Right lung (tissue), 5 donors: ENCODE measurements around the gene SLC35G1. TPM values are rescaled to one million over a fixed set of nuclear protein-coding genes. Genes with fewer than 3 reads are reported as not detected.

Experiments used
- DNase-seq, 2 donors: peaks; one replicate each; pipeline ENCODE4 v3.0.0-alpha.2; 2013
- polyA plus RNA-seq, 5 donors: library from polyadenylated mRNA; unstranded; fragments of 120-200 nt; gene quantifications; one replicate each; pipeline versions ENCODE4 v1.2.1 to v1.2.3, GENCODE V29; 2013; ENCODE audit warnings: inconsistent platforms in 1 of 5, low replicate concordance in 1 of 5; ENCODE audit not compliant: insufficient read length in 5 of 5, insufficient read depth in 1 of 5

Gene SLC35G1
- polyA plus RNA-seq, 5 donors: 6.8 to 9.9 (median 7.2) TPM

- DNase-seq: no peak
Observed at GRCh38 chr10:93874309-93875031, 19.3 kb upstream of the SLC35G1 start.

- no peak for DNase-seq
Observed at GRCh38 chr10:93875032-93875358, 18.8 kb upstream of the SLC35G1 start.

DNA sequence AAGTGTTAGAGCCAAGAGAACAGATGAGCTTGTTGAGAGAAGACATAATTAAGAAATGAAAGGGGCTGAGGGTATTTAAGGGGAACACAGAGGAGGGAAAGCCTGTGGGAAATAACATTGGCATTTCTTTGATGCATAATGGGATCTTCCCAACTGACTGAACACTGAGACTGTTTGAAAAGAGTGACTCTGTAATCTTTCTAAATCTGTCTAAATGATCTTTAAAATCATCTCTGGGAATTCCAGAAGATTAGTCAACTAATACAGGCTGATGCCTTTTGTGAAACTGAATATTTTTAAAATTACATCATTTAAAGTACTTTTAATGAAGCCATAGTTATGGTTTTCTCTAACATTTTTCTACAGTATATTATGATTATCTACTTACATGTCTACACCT is 17.4 kb upstream of the SLC35G1 start:
- no peak for DNase-seq

GRCh38 chr10:93879273-93879672 is 14.5 kb upstream of the SLC35G1 start:
- DNase-seq: no peak

DNA sequence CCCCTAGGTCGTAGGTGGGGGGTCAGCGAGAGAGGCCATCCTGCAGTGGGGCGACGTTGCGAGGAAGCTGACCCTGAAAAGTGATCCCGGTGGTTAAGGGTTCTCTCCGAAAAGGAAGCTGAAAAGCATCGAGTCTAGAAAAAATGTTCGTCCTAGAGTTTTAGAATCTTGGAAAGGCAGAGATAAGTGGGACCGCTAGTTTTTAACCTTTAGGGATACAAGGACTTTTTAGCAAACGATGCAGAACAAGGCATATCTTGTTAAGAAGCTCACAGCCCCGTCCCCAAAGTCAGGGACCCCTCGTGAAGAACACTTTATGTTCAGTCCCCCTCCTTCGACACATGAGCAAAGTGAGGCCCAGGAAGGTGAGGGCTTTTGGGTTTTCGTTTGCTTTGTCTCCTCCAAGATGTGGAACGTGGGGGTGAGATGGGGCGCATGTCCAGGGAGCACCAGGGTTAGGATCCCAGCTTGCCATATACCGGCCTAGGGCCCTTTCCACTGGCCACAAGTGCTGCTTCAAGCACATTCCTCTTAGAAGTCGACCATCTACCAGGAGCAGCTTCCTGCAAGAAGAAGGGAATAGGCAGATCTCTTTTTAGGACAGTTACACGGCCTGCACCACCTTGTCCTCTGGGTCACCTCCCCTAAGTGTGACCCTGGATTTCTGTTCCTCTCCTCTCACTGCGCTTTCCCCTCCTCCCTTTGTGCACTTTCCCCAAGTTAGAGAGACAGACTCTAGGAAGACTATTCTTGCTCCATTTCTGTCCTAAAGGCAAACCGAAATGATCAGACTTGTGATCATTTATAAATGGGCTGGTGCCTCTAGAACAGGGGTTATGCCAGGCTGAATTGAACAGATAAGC is 969 bp downstream of the SLC35G1 start:
- DNase-seq: no peak

- no peak for DNase-seq
Observed at GRCh38 chr10:93897070-93897780, 3.4 kb downstream of the SLC35G1 start.

DNA sequence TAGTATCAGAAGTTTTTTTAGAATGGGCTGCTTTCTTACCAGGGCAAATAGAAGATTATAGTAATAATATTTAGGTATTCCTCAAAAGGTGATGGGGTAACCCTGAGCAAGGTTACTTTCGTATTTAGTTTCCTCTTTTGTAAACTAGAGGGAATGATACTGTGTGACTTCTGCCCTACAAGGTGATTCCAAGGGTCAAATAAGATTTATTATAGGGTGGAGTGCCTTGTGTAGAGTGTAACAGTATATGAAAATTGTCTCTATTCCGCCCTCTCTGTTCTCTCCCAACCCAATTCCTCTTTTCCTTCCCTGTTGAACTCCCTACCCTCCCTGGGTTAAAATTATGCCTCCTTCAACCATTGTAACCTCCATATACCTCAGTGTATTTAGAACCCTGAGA is 5.3 kb downstream of the SLC35G1 start:
- no peak for DNase-seq

DNA sequence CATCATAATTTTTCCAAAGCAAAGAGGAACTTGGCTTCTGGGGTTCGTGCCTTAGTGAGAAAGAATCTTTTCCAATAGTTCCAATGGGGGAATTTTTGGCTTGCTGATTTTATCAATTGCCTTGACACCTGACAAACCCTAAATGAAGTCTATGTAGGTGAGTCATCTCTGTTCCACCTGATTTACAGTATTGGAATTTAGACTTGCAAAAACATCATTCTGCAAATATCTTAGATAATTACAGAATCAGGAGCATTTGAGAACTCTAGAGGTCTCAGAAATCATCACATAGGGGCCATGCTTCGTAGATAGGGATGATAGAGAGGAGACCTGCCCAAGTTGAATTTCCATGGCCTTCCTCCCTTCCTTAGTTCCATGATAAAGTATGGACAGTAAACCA is 9.3 kb downstream of the SLC35G1 start:
- no peak for DNase-seq

- DNase-seq: no peak
Observed at GRCh38 chr10:93904901-93905300, 11.1 kb downstream of the SLC35G1 start.

GRCh38 chr10:93907059-93907458 is 13.3 kb downstream of the SLC35G1 start:
- no peak for DNase-seq

GRCh38 chr10:93911866-93912265 is 18.1 kb downstream of the SLC35G1 start:
- DNase-seq: no peak

DNA sequence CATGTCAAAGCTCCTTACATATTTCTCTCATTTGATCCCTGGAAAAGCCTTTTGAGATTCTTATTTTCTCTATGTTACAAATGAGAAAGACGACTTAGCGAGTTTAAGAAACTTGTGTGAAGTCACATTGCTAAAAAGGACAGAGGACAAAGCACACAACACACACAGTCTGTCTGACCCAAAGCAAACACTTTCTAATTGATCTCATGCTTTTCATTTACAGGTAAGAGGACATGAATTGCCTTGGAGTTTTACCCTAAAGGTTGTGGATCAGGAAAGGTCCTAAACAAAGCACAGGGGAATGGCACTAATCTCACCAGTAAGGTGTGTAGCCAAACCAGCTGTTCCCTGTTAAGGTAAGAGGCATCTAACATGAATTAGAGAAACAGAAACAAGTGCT is 18.7 kb downstream of the SLC35G1 start:
- no peak for DNase-seq

- no peak for DNase-seq
Observed at GRCh38 chr10:93913706-93914105, 19.9 kb downstream of the SLC35G1 start.

DNA sequence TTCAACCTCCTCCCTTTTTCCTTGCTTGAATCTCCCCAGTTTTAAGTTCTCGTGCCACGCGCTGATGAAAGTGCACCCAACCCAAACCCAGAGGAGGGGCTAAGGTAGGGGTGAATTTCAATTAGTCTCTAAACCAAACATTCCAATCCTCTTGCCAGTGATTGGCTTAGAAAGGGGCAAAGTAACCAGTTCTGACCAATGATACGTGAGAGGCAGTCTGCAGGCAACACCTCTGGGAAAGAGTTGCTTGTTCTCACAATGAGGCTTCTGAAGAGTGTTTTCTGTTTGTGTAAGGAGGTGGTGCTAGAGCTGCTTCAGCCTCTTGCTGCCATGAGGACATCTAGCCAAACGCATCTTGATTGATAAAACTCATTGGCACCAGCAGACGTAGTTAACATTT is 21.8 kb downstream of the SLC35G1 start:
- no peak for DNase-seq

DNA sequence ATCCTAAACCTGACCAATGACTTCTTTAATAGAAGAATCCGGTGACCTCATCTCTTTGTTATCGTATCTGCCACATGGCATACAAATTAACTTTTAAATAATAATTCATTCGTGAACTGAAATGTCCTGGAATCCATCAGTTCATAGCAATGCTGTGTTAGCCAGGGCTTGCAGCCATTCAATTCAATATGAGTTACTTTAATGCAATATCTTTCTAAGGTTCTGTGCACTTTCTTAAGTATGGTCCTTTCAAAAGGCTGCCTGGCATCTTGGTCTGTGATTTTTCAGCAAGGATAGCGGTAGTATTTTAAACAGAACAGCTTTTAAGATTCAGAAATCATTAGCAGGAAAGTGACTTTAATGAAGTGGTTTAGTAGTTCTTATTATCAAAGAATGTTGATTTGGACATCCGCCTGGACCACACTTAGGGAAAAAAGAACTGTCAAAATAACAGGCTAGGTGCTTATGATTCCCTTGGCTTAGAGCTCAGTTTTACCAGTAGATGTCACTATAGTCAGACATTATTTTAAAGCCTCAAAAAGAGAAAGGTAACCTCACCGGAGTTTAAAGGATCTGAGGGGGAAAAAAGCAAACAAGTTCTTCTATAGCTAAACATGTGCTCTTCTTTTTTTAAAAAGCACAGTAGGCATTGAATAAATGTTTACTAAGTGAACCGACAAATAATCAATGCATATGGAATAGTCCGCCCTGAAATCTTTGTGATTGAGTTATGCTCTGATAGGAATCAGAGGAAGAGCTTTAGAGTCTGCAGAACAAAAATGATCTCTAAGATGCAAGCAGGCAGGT is 22.7 kb downstream of the SLC35G1 start:
- DNase-seq: peak; percentile 31 to 38

- DNase-seq: no peak
Observed at GRCh38 chr10:93917064-93917391, 23.2 kb downstream of the SLC35G1 start.

GRCh38 chr10:93917821-93918220 is 24.0 kb downstream of the SLC35G1 start:
- no peak for DNase-seq

- DNase-seq: no peak
Observed at GRCh38 chr10:93921338-93921737, 27.6 kb downstream of the SLC35G1 start.

GRCh38 chr10:93926613-93927012 is 32.8 kb downstream of the SLC35G1 start:
- DNase-seq: no peak

- no peak for DNase-seq
Observed at GRCh38 chr10:93938140-93938539, 44.4 kb downstream of the SLC35G1 start.

DNA sequence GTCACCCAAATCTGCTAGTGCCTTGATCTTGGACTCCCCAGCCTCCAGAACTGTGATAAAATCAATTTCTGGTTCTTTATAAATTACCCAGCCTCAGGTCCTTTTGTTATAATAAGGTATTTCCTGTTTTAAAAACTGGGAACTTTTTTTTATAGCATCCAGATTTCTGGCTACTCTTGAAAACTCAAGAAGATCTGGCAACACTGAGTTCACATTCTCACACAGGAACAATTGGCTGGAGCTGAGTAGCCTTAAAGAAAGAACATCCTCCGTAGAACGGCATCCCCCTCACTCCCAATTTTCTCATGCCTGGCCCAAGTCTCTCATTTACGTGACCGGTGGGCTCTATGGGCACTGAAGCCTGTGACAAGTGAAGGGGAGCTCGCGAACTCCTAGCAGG is 47.1 kb downstream of the SLC35G1 start:
- no peak for DNase-seq

DNA sequence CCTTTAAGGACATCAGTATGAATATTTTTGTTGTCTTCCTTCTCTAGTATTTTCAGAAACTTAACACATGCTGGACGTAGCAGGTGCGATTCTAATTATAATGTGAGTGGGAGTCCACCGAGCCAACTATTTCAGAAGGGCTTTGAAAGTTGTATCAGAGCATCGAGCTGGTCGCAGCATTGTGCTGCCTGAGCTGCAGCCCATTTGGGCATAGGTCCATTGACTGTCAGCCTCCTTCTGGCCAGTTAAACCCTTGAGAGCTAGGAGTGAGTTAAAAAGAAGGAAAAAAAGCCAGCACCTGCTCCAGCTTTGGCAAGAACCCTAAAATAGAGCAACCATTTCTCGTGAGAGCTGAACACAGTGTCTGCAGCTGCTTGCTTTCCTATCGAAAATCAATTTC is 47.8 kb downstream of the SLC35G1 start:
- DNase-seq: no peak
